AG20443 (cell line): ENCODE data around the gene NCF4.

Source experiments
- DNase-seq: peaks from one replicate; pipeline ENCODE4 v3.0.0; 2012; ENCODE audit warnings: low spot score, mixed read lengths

Gene NCF4

GRCh38 chr22:36894266-36894665 is 33.5 kb downstream of the NCF4 start:
- no peak for DNase-seq

- DNase-seq, result no peak
Measured at GRCh38 chr22:36897611-36898010, 36.8 kb downstream of the NCF4 start.

- DNase-seq, result no peak
Measured at GRCh38 chr22:36898690-36899089, 37.9 kb downstream of the NCF4 start.

GRCh38 chr22:36899498-36899897 is 38.7 kb downstream of the NCF4 start:
- DNase-seq, result no peak

GRCh38 chr22:36900225-36900624 is 39.4 kb downstream of the NCF4 start:
- DNase-seq, result no peak

- DNase-seq, result no peak
Measured at GRCh38 chr22:36900880-36901279, 40.1 kb downstream of the NCF4 start.

- no peak for DNase-seq
Measured at GRCh38 chr22:36901411-36902142, 40.8 kb downstream of the NCF4 start.

- DNase-seq, result no peak
Measured at GRCh38 chr22:36902143-36902926, 41.5 kb downstream of the NCF4 start.

- no peak for DNase-seq
Measured at GRCh38 chr22:36904260-36904880, 43.6 kb downstream of the NCF4 start.

- DNase-seq, result no peak
Measured at GRCh38 chr22:36907253-36908195, 46.7 kb downstream of the NCF4 start.

GRCh38 chr22:36910461-36910860 is 49.7 kb downstream of the NCF4 start:
- DNase-seq, result no peak

GRCh38 chr22:36911887-36912661 is 51.3 kb downstream of the NCF4 start:
- DNase-seq, result peak; percentile 53

- no peak for DNase-seq
Measured at GRCh38 chr22:36912694-36913426, 52.1 kb downstream of the NCF4 start.

- no peak for DNase-seq
Measured at GRCh38 chr22:36913427-36914389, 52.9 kb downstream of the NCF4 start, which contains the start of gene CSF2RB. CSF2RB (plus strand) TSS chr22:36913628; CDS start chr22:36922208, 8,580 bp downstream.

GRCh38 chr22:36914390-36914752 is 53.6 kb downstream of the NCF4 start:
- no peak for DNase-seq

- DNase-seq, result no peak
Measured at GRCh38 chr22:36916034-36916433, 55.2 kb downstream of the NCF4 start.

GRCh38 chr22:36918586-36919284 is 57.9 kb downstream of the NCF4 start:
- DNase-seq, result no peak

GRCh38 chr22:36921309-36922104 is 60.7 kb downstream of the NCF4 start:
- DNase-seq, result no peak
